ENCODE data around the gene OR9Q2. TPM values are rescaled to one million over a fixed set of nuclear protein-coding genes. Genes with fewer than 3 reads are reported as not detected.
"Not testable (repeated sequence)": the region's sequence is repeated elsewhere in the genome, so short reads cannot be mapped to it uniquely, and the experiment has no call there.

Gene OR9Q2
- total RNA-seq, 4 donors from 2014 or later = not detected

- no peak for TF ChIP-seq CTCF (IDR thresholded peaks at IDR 0.05; ENCODE audit: low read depth)
These were observed 15.2 kb downstream of the OR9Q2 start, which contains the start of gene OR1S2 for GRCh38 chr11:58204042-58204441. Gene OR1S2 (minus strand): TSS chr11:58204142. CDS start chr11:58204142, 0 bp downstream.

- not testable (repeated sequence) for TF ChIP-seq CTCF (IDR thresholded peaks at IDR 0.05; ENCODE audit: low read depth)
These were observed 23.6 kb downstream of the OR9Q2 start, which contains the start of gene OR1S1 for GRCh38 chr11:58212420-58212819. Gene OR1S1 (plus strand): TSS chr11:58212720.

- no peak for TF ChIP-seq CTCF (IDR thresholded peaks at IDR 0.05; ENCODE audit: low read depth)
These were observed 27.6 kb downstream of the OR9Q2 start for GRCh38 chr11:58216476-58216875.

- TF ChIP-seq CTCF (IDR thresholded peaks at IDR 0.05; ENCODE audit: low read depth) = no peak
These were observed 33.9 kb downstream of the OR9Q2 start for GRCh38 chr11:58222721-58223120.

- TF ChIP-seq CTCF (IDR thresholded peaks at IDR 0.05; ENCODE audit: low read depth) = no peak
These were observed 39.2 kb downstream of the OR9Q2 start for GRCh38 chr11:58227956-58228615.

Other genes starting within 250 kb of the OR9Q2 start
- gene OR9Q1, start 165.2 kb upstream of the OR9Q2 start, total RNA-seq = not detected
- gene OR6Q1, start 158.1 kb upstream of the OR9Q2 start, total RNA-seq = not detected
- not detected for gene OR9I1, start 63.5 kb upstream of the OR9Q2 start, total RNA-seq
- not detected for gene OR1S2, start 15.1 kb downstream of the OR9Q2 start, total RNA-seq
- not detected for gene OR1S1, start 23.6 kb downstream of the OR9Q2 start, total RNA-seq
- not detected for gene OR10Q1, start 39.8 kb downstream of the OR9Q2 start, total RNA-seq
- gene OR10W1, start 79.2 kb downstream of the OR9Q2 start, total RNA-seq = not detected
- gene OR5B17, start 170.0 kb downstream of the OR9Q2 start, total RNA-seq = not detected
- not detected for gene OR5B3, start 217.8 kb downstream of the OR9Q2 start, total RNA-seq
- gene OR5B2, start 239.1 kb downstream of the OR9Q2 start, total RNA-seq = not detected

Measured in subcutaneous adipose tissue (tissue), 4 donors.